GM12892 (cell line): ENCODE data around the gene CNPY1.

ENCODE experiments used
- POLR2A ChIP-seq: IDR thresholded peaks from 2 replicates; pipeline ENCODE4 v1.6.1; 2011; ENCODE audit warnings: low read depth, low read length, control low read depth
- TAF1 ChIP-seq: IDR thresholded peaks from 2 replicates; pipeline ENCODE4 v1.6.1; 2011; ENCODE audit warnings: low read depth, mild to moderate bottlenecking, control low read depth, low read length, borderline replicate concordance

- TF ChIP-seq POLR2A (no peak), TAF1 (no peak)
Measured at GRCh38 chr7:155468785-155469148, 77.6 kb downstream of the CNPY1 start.
